CD14-positive monocyte (primary cell): ENCODE data around the gene SLC16A4. TPM values are rescaled to one million over a fixed set of nuclear protein-coding genes. Genes with fewer than 3 reads are reported as not detected.

Experiments used
- DNase-seq, 3 donors: peaks; one replicate each; pipeline ENCODE4 v3.0.0-alpha.2; 2011 to 2022
- H2AFZ ChIP-seq: 2 replicates; pipeline ENCODE4 v1.6.0; 2012; ENCODE audit warnings: mild to moderate bottlenecking, low read depth, low read length, inconsistent platforms; ENCODE audit not compliant: insufficient read depth, poor library complexity, severe bottlenecking
- H3K27ac ChIP-seq, 2 donors: 1 replicate in 1 of 2; 2 replicates in 1 of 2; pipeline ENCODE4 v1.5.1; 2012 to 2013; ENCODE audit warnings: low read length in 2 of 2, control low read depth in 1 of 2, inconsistent platforms in 1 of 2, low read depth in 1 of 2, mild to moderate bottlenecking in 1 of 2
- H3K27me3 ChIP-seq, 2 donors: one replicate each; pipeline versions ENCODE4 v1.6.0 to v1.6.1; 2011 to 2013; ENCODE audit warnings: low read length in 2 of 2; ENCODE audit not compliant: control insufficient read depth in 2 of 2, insufficient read depth in 2 of 2
- H3K36me3 ChIP-seq, 2 donors: replicated peaks in 1 of 2; 1 replicate in 1 of 2; 2 replicates in 1 of 2; pipeline versions ENCODE4 v1.5.1 to v1.6.1; 2012 to 2013; ENCODE audit warnings: low read length in 2 of 2, control low read depth in 1 of 2, inconsistent platforms in 1 of 2, mild to moderate bottlenecking in 1 of 2; ENCODE audit not compliant: insufficient read depth in 2 of 2, control insufficient read depth in 1 of 2
- H3K4me1 ChIP-seq, 2 donors: 1 replicate in 1 of 2; 2 replicates in 1 of 2; pipeline versions ENCODE4 v1.5.1 to v1.6.1; 2012 to 2013; ENCODE audit warnings: low read length in 2 of 2, control low read depth in 1 of 2, inconsistent platforms in 1 of 2, mild to moderate bottlenecking in 1 of 2, moderate library complexity in 1 of 2; ENCODE audit not compliant: insufficient read depth in 2 of 2, control insufficient read depth in 1 of 2
- H3K4me2 ChIP-seq: replicated peaks from 2 replicates; pipeline ENCODE3; 2012; ENCODE audit warnings: low read length, moderate library complexity, mild to moderate bottlenecking; ENCODE audit not compliant: poor library complexity, severe bottlenecking; ENCODE audit errors: extremely low read depth
- H3K4me3 ChIP-seq, 3 experiments: fragments of 200-600 bp in 1 of 3; sonication (generic) in 1 of 3; replicated peaks in 1 of 3; 1 replicate in 2 of 3; 2 replicates in 1 of 3; pipeline ENCODE4 v1.5.1; 2011 to 2013; ENCODE audit warnings: low read length in 3 of 3, mild to moderate bottlenecking in 3 of 3, control low read depth in 2 of 3, low read depth in 2 of 3, inconsistent platforms in 1 of 3, moderate library complexity in 1 of 3
- H3K79me2 ChIP-seq: 2 replicates; pipeline ENCODE4 v1.6.0; 2012; ENCODE audit warnings: mild to moderate bottlenecking, control low read depth, inconsistent platforms, low read length, moderate library complexity; ENCODE audit not compliant: insufficient read depth
- H3K9ac ChIP-seq: 2 replicates; pipeline ENCODE4 v1.6.0; 2017; ENCODE audit warnings: low read length, mild to moderate bottlenecking; ENCODE audit not compliant: insufficient read depth, poor library complexity, severe bottlenecking
- H3K9me3 ChIP-seq, 2 donors: replicated peaks in 1 of 2; 1 replicate in 1 of 2; 2 replicates in 1 of 2; pipeline versions ENCODE4 v1.5.1 to v1.6.1; 2012 to 2013; ENCODE audit warnings: low read length in 2 of 2, control low read depth in 1 of 2; ENCODE audit not compliant: control insufficient read depth in 1 of 2, insufficient read depth in 1 of 2
- H4K20me1 ChIP-seq: 2 replicates; pipeline ENCODE4 v1.6.0; 2012; ENCODE audit warnings: mild to moderate bottlenecking, low read length, control low read depth, moderate library complexity; ENCODE audit not compliant: insufficient read depth
- H3K27ac Mint-ChIP-seq, 7 donors: one replicate each; pipeline ENCODE4 v1.8.0; 2020; ENCODE audit warnings: mild to moderate bottlenecking in 7 of 7, mixed read lengths in 7 of 7, moderate library complexity in 6 of 7, inconsistent platforms in 2 of 7
- H3K27me3 Mint-ChIP-seq, 3 donors: one replicate each; pipeline ENCODE4 v1.8.0; 2021 to 2022; ENCODE audit warnings: low read depth in 3 of 3, mild to moderate bottlenecking in 3 of 3, mixed read lengths in 3 of 3, moderate library complexity in 3 of 3, inconsistent platforms in 1 of 3
- H3K36me3 Mint-ChIP-seq, 2 donors: one replicate each; pipeline ENCODE4 v1.8.0; 2020; ENCODE audit warnings: mixed read lengths in 2 of 2, inconsistent platforms in 1 of 2, mild to moderate bottlenecking in 1 of 2
- H3K4me1 Mint-ChIP-seq: one replicate; pipeline ENCODE4 v1.8.0; 2020; ENCODE audit warnings: mild to moderate bottlenecking, mixed read lengths
- H3K4me3 Mint-ChIP-seq, 2 donors: one replicate each; pipeline ENCODE4 v1.8.0; 2020; ENCODE audit warnings: mild to moderate bottlenecking in 2 of 2, mixed read lengths in 2 of 2, moderate library complexity in 1 of 2
- H3K9me3 Mint-ChIP-seq, 7 donors: one replicate each; pipeline ENCODE4 v1.8.0; 2020 to 2022; ENCODE audit warnings: mixed read lengths in 7 of 7, mild to moderate bottlenecking in 6 of 7, moderate library complexity in 6 of 7, inconsistent platforms in 2 of 7
- WGBS: methylation state at CpG from one replicate; pipeline ENCODE4 v1.1.5; 2013; ENCODE audit warnings: missing lambda C conversion rate; ENCODE audit not compliant: insufficient coverage; 5-methylcytosine and 5-hydroxymethylcytosine counted together
- intact Hi-C, 2 donors: fragments of 100-400 bp; cut with micrococcal nuclease; formaldehyde crosslinking; loops; one replicate each; pipeline versions ENCODE4 v1.15.0 to v1.15.1; 2023
- polyA plus RNA-seq, 3 donors: library from polyadenylated mRNA; depleted of rRNA in 1 of 3; unstranded in 2 of 3; stranded (reverse) in 1 of 3; fragments of 300-500 nt in 2 of 3; fragments of >200 nt in 1 of 3; fragmentation: Illumina TruSeq in 2 of 3; gene quantifications; 1 replicate in 2 of 3; 2 replicates in 1 of 3; pipeline ENCODE4 v1.2.3, GENCODE V29; 2012 to 2021
- TF ChIP-seq, protein P1 (sequence below): fragments of 200-600 bp; IDR thresholded peaks from one replicate; pipeline ENCODE4 v1.8.0; 2022; ENCODE audit warnings: antibody characterized with exemption, mild to moderate bottlenecking

The SLC16A4 gene
- polyA plus RNA-seq, 3 donors = 0.13 to 0.26 (median 0.25) TPM

DNA sequence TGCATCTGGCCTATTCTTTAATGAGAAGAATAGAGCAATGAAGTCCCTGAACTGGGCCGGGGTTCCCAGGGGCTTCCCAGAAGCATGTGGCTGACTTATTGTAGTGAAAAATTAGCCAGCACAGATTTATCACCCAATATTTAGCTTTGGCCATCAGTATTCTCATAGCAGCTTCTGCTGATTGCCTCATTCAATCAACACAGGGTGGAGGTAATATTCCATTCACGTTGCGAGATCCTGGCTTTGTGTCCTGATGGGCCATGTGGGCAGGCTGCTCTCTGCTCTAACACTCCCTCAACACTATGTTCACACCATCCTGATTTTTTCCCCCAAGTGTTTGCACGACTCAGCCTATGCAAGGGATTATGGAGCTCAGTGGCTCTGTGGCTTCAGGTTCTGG, 38.1 kb upstream of the SLC16A4 start:
- Histone ChIP-seq H3K4me3 (no peak overlapping the region), H4K20me1 (no peaks in the 10 kb centered on the region), H3K79me2 (no peaks in the 10 kb centered on the region), H3K27ac (no peak overlapping the region), H3K27me3 (no peaks in the 10 kb centered on the region), H3K4me2 (no peak overlapping the region), H3K4me1 (peaks cover 46 to 63% of the 10 kb centered on the region in 2 donors), H2AFZ (no peak overlapping the region), H3K9ac (no peak overlapping the region), H3K36me3 (no peaks in the 10 kb centered on the region), H3K9me3 (no peaks in the 10 kb centered on the region)
- Mint-ChIP-seq H3K27ac (no peak overlapping the region), H3K36me3 (no peaks in the 10 kb centered on the region), H3K4me3 (no peak overlapping the region), H3K9me3 (peaks cover 0 to 2% (median 0%) of the 10 kb centered on the region in 7 donors), H3K4me1 (peaks cover 52% of the 10 kb centered on the region), H3K27me3 (no peaks in the 10 kb centered on the region)
- DNase-seq = no peak
- intact Hi-C loops = no loop called here
- TF ChIP-seq, protein P1, sequence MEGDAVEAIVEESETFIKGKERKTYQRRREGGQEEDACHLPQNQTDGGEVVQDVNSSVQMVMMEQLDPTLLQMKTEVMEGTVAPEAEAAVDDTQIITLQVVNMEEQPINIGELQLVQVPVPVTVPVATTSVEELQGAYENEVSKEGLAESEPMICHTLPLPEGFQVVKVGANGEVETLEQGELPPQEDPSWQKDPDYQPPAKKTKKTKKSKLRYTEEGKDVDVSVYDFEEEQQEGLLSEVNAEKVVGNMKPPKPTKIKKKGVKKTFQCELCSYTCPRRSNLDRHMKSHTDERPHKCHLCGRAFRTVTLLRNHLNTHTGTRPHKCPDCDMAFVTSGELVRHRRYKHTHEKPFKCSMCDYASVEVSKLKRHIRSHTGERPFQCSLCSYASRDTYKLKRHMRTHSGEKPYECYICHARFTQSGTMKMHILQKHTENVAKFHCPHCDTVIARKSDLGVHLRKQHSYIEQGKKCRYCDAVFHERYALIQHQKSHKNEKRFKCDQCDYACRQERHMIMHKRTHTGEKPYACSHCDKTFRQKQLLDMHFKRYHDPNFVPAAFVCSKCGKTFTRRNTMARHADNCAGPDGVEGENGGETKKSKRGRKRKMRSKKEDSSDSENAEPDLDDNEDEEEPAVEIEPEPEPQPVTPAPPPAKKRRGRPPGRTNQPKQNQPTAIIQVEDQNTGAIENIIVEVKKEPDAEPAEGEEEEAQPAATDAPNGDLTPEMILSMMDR = no peak
- WGBS = 75% methylated on average over 2 of the region's 4 CpGs

DNA sequence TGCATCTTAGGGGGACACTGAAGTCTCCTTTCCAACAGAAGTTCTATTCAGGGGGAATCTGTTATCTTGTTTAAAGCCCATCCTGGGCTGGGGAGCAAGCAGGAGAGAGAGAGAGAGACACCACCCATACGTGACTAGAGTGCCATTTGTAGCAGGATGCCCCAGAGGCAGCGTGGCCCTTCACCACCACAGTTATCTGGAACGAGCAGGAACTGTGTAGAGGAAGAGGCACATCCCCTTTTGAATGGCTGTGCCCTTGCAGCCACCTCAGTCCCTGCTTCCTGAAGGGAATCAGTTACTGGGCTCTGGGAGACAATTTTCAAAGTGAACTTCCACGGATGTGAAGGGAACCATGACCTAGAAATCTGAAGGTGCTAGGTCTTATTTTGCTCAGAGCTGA, 36.0 kb upstream of the SLC16A4 start:
- peak in 2 of 3 donors; percentile 24 to 39 for DNase-seq
- H3K4me3 Mint-ChIP-seq = no peak overlapping the region

More for the DNA sequence above, 36.0 kb upstream of the SLC16A4 start:
- Mint-ChIP-seq H3K9me3 (peaks cover 0 to 4% (median 0%) of the 10 kb centered on the region in 7 donors), H3K27me3 (peaks cover 0 to 3% (median 0%) of the 10 kb centered on the region in 3 donors), H3K36me3 (no peaks in the 10 kb centered on the region), H3K27ac (peak overlapping the region in 2 of 7 donors; percentile 4 to 61), H3K4me1 (peaks cover 56% of the 10 kb centered on the region)
- H2AFZ ChIP-seq = peak overlapping the region; percentile 55
- WGBS = 0% methylated on average over 1 of the region's 4 CpGs
- H3K4me2 ChIP-seq = no peak overlapping the region
- no peak overlapping the region for H3K27ac ChIP-seq
- no peaks in the 10 kb centered on the region for H3K36me3 ChIP-seq
- H3K4me1 ChIP-seq = peaks cover 45 to 67% of the 10 kb centered on the region in 2 donors
- intact Hi-C loops = no loop called here
- no peaks in the 10 kb centered on the region for H3K9me3 ChIP-seq
- no peaks in the 10 kb centered on the region for H4K20me1 ChIP-seq
- no peak overlapping the region for H3K4me3 ChIP-seq
- TF ChIP-seq, protein P1 = no peak
- H3K9ac ChIP-seq = no peak overlapping the region
- H3K79me2 ChIP-seq = no peaks in the 10 kb centered on the region
- H3K27me3 ChIP-seq = no peaks in the 10 kb centered on the region
